ENCODE results near the gene SLC35F3. TPM values are rescaled to one million over a fixed set of nuclear protein-coding genes. Genes with fewer than 3 reads are reported as not detected.

SLC35F3 gene
- total and polyA plus RNA-seq, 9 of the 15 experiments (the other 6 are each of a cell fraction or from before 2014, with no cell fraction given): 0.04 to 0.07 (median 0.04) TPM; not detected in 6

DNA sequence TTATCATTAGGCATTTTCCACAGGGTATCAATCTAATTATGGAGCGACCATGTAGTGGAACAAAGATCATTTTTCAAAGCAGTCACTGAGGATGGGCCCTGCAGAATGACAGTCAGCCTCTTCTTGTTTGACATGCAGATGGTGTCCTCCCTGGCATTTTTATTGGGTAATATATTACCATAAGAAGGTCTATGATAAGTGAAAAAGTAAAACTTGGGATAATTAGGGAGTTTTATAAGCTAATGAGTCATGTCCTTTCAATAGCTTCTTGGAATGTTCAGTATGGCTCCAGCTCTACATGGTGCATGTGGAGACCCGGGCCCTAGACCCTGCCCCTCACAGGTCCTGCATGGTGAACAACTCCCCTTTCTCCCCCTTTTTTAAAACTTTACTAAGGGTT lies 236.5 kb downstream of the SLC35F3 start:
- in situ Hi-C loops (cut with MboI): no loop called here
- no peak overlapping the region for H3K4me3 ChIP-seq
- H3K9ac ChIP-seq (ENCODE audit: insufficient read depth in 1 of 2, low read depth in 2 of 2, low read length in 2 of 2): no peak overlapping the region
- BruUV-seq (replicated peaks): no TSS peak
- H3K9me1 ChIP-seq (ENCODE audit: control insufficient read depth, insufficient read depth, low read length): no peaks in the 10 kb centered on the region
- DNase-seq (ENCODE audit: extremely low read depth in 1 of 4, low spot score in 3 of 4) (no peak), ATAC-seq (no peak), FAIRE-seq (no peak)
- no peak overlapping the region for H3K27ac ChIP-seq (ENCODE audit: extremely low read depth, low read depth, low read length)
- TF ChIP-seq, protein P1, sequence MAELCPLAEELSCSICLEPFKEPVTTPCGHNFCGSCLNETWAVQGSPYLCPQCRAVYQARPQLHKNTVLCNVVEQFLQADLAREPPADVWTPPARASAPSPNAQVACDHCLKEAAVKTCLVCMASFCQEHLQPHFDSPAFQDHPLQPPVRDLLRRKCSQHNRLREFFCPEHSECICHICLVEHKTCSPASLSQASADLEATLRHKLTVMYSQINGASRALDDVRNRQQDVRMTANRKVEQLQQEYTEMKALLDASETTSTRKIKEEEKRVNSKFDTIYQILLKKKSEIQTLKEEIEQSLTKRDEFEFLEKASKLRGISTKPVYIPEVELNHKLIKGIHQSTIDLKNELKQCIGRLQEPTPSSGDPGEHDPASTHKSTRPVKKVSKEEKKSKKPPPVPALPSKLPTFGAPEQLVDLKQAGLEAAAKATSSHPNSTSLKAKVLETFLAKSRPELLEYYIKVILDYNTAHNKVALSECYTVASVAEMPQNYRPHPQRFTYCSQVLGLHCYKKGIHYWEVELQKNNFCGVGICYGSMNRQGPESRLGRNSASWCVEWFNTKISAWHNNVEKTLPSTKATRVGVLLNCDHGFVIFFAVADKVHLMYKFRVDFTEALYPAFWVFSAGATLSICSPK (IDR thresholded peaks at IDR 0.05; ENCODE audit: borderline replicate concordance): no peak
- H3K79me2 ChIP-seq (ENCODE audit: control insufficient read depth, insufficient read depth, low read length): no peaks in the 10 kb centered on the region
- ChIA-PET CTCF (ENCODE audit: low intra/inter-chr PET ratio) (no interaction called here), POLR2A (no interaction called here)
- H4K20me1 ChIP-seq (replicated peaks; ENCODE audit: control insufficient read depth, insufficient read depth, low read length): no peaks in the 10 kb centered on the region
- no peak overlapping the region for H3K4me2 ChIP-seq (ENCODE audit: insufficient read depth, low read length)
- no peaks in the 10 kb centered on the region for H3K4me1 ChIP-seq (replicated peaks in 1 of 2; ENCODE audit: control insufficient read depth in 2 of 2, insufficient read depth in 2 of 2, low read length in 2 of 2)
- no peak overlapping the region for H2AFZ ChIP-seq (ENCODE audit: low read depth, low read length)
- WGBS (ENCODE audit: insufficient coverage, low coverage, missing lambda C conversion rate): 0% methylated on average over 2 of the region's 2 CpGs
- H3K36me3 ChIP-seq (ENCODE audit: control insufficient read depth, insufficient read depth, low read length): no peaks in the 10 kb centered on the region
- H3K9me3 ChIP-seq (replicated peaks; ENCODE audit: control insufficient read depth, insufficient read depth, low read depth, low read length): no peaks in the 10 kb centered on the region
- intact Hi-C loops (cut with micrococcal nuclease): no loop called here
- H3K27me3 ChIP-seq (ENCODE audit: control insufficient read depth in 2 of 2, insufficient read depth in 2 of 2, low read length in 2 of 2): peaks cover 3 to 11% of the 10 kb centered on the region in 2 experiments; a peak in 3 of 5 replicates

DNA sequence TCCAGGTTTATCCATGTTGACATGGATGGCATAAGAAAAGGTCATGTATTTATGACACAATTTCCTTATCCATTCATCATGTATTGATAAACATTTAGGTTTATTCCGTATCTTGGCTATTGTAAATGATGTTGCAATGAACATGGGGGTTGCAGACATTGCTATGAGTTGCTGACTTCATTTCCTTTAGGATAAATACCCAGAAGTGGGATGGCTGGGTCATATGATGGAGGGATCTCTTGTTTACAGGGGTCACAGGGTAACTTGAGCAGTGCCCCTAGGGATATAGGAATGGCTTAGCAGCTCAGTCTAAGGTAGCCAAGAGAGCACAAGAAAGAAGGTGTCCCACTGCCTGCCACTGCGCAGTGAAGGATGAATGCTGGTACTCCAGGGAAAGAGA lies 239.2 kb downstream of the SLC35F3 start:
- Histone ChIP-seq H3K79me2 (ENCODE audit: control insufficient read depth, insufficient read depth, low read length) (no peaks in the 10 kb centered on the region), H3K9me3 (replicated peaks; ENCODE audit: control insufficient read depth, insufficient read depth, low read depth, low read length) (no peaks in the 10 kb centered on the region; the same call in 1 of the 2 replicates), H3K9ac (ENCODE audit: insufficient read depth in 1 of 2, low read depth in 2 of 2, low read length in 2 of 2) (no peak overlapping the region), H3K27ac (ENCODE audit: extremely low read depth, low read depth, low read length) (no peak overlapping the region), H3K4me2 (ENCODE audit: insufficient read depth, low read length) (no peak overlapping the region), H3K4me1 (replicated peaks in 1 of 2; ENCODE audit: control insufficient read depth in 2 of 2, insufficient read depth in 2 of 2, low read length in 2 of 2) (no peaks in the 10 kb centered on the region), H2AFZ (ENCODE audit: low read depth, low read length) (no peak overlapping the region), H3K9me1 (ENCODE audit: control insufficient read depth, insufficient read depth, low read length) (no peaks in the 10 kb centered on the region), H4K20me1 (replicated peaks; ENCODE audit: control insufficient read depth, insufficient read depth, low read length) (no peaks in the 10 kb centered on the region), H3K36me3 (ENCODE audit: control insufficient read depth, insufficient read depth, low read length) (no peaks in the 10 kb centered on the region), H3K4me3 (no peak overlapping the region), H3K27me3 (ENCODE audit: control insufficient read depth in 2 of 2, insufficient read depth in 2 of 2, low read length in 2 of 2) (peaks cover 3 to 11% of the 10 kb centered on the region in 2 experiments; a peak in 3 of 5 replicates)
- in situ Hi-C loops (cut with MboI): no loop called here
- WGBS (ENCODE audit: insufficient coverage, low coverage, missing lambda C conversion rate): 0% methylated on average over 2 of the region's 2 CpGs
- ChIA-PET CTCF (ENCODE audit: low intra/inter-chr PET ratio) (no interaction called here), POLR2A (no interaction called here)
- DNase-seq (ENCODE audit: extremely low read depth in 1 of 4, low spot score in 3 of 4): no peak
- intact Hi-C loops (cut with micrococcal nuclease): no loop called here
- no peak for FAIRE-seq
- no TSS peak for BruUV-seq (replicated peaks)
- no peak for ATAC-seq
- TF ChIP-seq, protein P2, sequence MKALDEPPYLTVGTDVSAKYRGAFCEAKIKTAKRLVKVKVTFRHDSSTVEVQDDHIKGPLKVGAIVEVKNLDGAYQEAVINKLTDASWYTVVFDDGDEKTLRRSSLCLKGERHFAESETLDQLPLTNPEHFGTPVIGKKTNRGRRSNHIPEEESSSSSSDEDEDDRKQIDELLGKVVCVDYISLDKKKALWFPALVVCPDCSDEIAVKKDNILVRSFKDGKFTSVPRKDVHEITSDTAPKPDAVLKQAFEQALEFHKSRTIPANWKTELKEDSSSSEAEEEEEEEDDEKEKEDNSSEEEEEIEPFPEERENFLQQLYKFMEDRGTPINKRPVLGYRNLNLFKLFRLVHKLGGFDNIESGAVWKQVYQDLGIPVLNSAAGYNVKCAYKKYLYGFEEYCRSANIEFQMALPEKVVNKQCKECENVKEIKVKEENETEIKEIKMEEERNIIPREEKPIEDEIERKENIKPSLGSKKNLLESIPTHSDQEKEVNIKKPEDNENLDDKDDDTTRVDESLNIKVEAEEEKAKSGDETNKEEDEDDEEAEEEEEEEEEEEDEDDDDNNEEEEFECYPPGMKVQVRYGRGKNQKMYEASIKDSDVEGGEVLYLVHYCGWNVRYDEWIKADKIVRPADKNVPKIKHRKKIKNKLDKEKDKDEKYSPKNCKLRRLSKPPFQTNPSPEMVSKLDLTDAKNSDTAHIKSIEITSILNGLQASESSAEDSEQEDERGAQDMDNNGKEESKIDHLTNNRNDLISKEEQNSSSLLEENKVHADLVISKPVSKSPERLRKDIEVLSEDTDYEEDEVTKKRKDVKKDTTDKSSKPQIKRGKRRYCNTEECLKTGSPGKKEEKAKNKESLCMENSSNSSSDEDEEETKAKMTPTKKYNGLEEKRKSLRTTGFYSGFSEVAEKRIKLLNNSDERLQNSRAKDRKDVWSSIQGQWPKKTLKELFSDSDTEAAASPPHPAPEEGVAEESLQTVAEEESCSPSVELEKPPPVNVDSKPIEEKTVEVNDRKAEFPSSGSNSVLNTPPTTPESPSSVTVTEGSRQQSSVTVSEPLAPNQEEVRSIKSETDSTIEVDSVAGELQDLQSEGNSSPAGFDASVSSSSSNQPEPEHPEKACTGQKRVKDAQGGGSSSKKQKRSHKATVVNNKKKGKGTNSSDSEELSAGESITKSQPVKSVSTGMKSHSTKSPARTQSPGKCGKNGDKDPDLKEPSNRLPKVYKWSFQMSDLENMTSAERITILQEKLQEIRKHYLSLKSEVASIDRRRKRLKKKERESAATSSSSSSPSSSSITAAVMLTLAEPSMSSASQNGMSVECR (CRISPR knock-in tag; IDR thresholded peaks at IDR 0.05): no peak
- TF ChIP-seq NFATC3 (IDR thresholded peaks at IDR 0.05) (no peak), HLTF (IDR thresholded peaks at IDR 0.05) (no peak), ZNF384 (IDR thresholded peaks at IDR 0.05; ENCODE audit: low read depth, low read length) (no peak)
- TF ChIP-seq, protein P3, sequence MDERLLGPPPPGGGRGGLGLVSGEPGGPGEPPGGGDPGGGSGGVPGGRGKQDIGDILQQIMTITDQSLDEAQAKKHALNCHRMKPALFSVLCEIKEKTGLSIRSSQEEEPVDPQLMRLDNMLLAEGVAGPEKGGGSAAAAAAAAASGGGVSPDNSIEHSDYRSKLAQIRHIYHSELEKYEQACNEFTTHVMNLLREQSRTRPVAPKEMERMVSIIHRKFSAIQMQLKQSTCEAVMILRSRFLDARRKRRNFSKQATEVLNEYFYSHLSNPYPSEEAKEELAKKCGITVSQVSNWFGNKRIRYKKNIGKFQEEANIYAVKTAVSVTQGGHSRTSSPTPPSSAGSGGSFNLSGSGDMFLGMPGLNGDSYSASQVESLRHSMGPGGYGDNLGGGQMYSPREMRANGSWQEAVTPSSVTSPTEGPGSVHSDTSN (CRISPR knock-in tag; IDR thresholded peaks at IDR 0.05; ENCODE audit: low read depth): no peak
- TF ChIP-seq, protein P3 (tag; conservative IDR thresholded peaks at IDR 0.05; ENCODE audit: low read depth): no peak

Measured in K562 (cell line).